GM12872 (cell line): ENCODE measurements around the gene MUC5AC.

Experiments
- CTCF ChIP-seq: IDR thresholded peaks from 3 replicates; pipeline ENCODE4 v1.5.1; 2011; ENCODE audit warnings: low read depth, mild to moderate bottlenecking, low read length, moderate library complexity; ENCODE audit not compliant: insufficient read depth

Gene MUC5AC

GRCh38 chr11:1126491-1126926, 31.2 kb upstream of the MUC5AC start:
- no peak for TF ChIP-seq CTCF

GRCh38 chr11:1126935-1127663, 30.7 kb upstream of the MUC5AC start:
- TF ChIP-seq CTCF: no peak

- TF ChIP-seq CTCF: no peak
Measured at GRCh38 chr11:1127664-1128162, 30.0 kb upstream of the MUC5AC start.

GRCh38 chr11:1128311-1129142, 29.2 kb upstream of the MUC5AC start:
- no peak for TF ChIP-seq CTCF

GRCh38 chr11:1129143-1129610, 28.6 kb upstream of the MUC5AC start:
- TF ChIP-seq CTCF: no peak

- TF ChIP-seq CTCF: no peak
Measured at GRCh38 chr11:1129611-1130160, 28.1 kb upstream of the MUC5AC start.
